NAMALWA (cell line): Measurements from ENCODE around the gene ATP10B.

Source experiments
- DNase-seq: peaks from one replicate; pipeline ENCODE4 v3.0.0-alpha.2; 2015; ENCODE audit warnings: low spot score

Gene ATP10B

DNA sequence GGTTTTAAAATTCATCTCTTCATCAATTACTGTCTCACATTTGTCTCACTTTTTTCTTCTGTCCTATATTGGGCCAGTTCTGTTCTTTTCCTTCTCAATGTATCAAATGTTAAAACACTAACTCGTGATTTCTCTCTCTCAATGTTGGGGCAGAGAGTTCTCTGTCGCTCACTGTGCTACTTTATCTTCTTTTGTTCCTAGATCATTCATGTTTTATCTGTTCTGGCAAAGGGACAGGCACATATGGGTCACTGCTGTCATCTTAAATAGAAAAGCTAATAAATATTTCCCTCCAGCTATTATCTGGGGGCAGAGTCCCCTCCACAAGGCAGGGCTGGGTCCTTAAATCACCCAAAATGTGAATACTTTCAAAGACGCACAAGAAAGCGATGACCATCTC lies 216.3 kb downstream of the ATP10B start:
- DNase-seq = no peak

DNA sequence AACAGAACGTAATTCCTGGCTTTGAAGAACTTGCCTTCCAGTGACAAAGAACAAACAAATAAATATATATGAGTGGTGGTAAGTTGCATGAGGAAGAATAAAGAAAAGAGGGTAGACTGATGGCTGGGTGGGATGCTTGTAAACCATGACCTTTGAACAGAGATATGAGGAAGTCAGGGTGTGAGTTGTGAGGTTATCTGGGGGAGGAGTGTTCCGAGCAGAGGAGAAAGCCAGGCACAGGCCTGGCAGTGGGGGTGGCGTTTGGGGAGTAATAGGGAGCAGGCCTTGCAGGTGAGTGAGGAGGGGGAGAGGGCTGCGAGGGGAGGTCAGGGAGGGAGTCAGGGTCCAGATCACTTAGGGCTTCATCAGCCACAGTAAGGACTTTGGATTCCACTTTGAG lies 217.0 kb downstream of the ATP10B start:
- DNase-seq = no peak

DNA sequence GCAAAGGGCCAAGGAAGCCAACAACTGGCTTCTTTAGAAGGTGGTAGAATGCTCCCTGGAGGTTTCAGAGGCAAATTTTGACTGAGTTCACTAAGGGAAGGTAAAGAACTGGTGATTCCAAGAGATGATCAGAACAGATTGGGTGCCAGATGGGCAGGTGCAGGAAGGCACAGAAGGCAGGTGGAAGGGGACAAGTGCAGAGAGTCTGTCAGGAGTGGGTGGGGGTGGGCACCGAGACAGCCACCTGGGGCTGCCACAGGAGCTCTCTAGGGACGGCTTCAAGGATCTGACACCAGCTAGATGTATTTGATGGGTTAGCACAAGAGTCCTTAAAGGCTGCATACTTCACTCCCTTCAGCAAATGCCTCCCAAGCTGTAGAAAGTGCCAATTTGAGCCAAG lies 223.0 kb downstream of the ATP10B start:
- DNase-seq = no peak

DNA sequence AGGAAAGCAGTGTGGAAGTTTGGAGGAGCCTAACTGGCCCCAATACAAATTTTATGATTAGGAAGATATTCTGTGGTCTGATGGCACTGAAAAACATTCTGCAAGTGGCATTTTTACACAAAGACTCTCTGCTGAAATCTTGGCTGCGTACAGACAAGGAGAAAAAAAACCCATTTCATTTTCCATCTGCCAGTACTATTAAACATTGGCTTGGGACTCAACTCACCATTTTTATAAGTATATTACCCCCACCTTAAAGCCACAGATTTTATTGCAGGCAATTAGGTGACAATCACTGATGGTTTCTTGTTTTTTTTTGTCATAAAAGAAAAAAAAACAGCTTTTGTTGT lies 223.4 kb downstream of the ATP10B start:
- no peak for DNase-seq

DNA sequence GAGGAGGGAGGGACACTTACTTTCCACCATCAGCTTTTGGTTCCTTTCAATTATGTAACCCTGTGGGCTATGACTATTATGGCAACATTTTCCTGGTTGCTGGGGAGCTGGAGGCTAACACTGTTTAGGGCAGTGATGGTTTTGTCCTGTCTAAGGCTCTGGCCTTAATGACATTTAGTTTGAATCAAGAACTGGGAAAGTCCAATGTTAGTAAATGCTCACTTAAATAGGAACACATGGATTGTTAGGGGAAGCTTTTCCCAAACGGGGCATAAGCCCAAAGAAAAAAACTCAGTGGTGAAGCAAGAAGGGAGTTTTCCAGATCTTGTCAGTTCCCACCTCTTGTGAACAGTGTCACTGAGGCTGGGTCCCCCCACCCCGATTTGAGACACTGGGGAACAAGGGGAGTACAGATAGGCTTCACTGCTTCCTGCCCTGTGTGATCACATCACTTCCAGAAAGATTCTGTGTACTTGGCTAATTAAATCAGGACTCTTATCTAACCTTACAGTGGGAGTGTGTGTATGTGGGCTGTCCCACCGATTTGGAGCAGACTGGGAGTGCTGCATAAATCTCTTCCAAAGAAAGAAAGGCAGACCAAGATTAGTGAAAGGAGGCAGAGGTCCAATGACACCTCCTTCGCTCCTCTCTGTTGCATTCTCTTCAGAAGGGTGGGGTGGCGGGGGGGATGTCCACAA lies 223.9 kb downstream of the ATP10B start:
- no peak for DNase-seq

DNA sequence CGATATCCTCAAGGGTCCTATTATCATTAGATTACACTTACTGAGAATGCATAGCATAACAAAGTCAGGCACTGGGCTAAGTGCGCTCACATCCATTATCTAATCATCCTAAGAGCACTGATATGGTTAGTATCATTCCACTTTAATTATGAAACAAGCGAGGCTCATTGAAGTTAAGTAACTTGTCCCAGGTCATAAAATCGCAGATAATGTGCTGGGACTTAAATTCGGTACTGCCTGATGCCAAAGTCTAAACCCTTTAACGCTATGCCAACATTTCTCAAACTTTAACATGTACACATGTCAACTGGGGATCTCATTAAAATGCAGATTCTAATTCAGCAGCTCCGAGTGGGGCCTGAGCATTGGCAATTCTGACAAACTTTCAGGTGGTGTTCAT lies 225.7 kb downstream of the ATP10B start:
- DNase-seq = no peak

DNA sequence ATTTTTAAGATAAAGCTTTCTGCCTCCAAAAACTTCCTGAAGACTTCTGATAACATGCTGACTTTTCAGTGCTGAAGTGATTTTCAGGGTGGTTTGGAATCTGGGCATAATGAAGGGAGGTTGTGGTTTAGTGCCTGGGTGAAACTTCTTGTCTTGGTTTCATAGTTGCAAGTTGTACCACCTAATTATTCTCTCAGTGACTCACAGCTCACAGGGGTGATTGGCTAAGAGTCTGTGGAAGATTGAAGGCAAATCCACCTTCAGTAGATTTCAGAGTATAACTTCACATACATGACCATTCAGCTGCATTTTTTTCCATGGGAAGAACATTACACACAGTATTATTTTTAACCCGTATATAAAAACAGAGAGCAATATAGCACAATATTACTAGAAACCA lies 230.5 kb downstream of the ATP10B start:
- DNase-seq = no peak

DNA sequence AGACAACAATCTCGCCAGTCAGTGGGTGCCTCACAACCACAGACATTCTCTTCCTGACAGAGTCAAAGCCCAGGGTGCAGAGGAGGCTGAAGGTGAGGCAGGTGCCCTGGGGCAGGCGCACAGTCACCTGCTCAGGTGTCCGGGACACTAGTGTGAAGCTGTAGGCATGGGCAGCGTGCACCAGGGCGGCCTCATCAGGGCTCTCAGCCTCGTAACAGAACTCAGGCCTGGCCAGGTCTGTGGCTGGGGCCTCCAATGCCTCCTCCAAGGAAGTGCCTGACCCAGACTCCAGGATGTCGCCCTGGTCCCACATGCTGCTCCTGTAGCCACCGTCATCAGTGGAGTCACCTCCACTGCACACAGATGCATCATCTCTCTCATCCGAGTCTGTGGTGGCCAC lies 231.6 kb downstream of the ATP10B start:
- DNase-seq = no peak

DNA sequence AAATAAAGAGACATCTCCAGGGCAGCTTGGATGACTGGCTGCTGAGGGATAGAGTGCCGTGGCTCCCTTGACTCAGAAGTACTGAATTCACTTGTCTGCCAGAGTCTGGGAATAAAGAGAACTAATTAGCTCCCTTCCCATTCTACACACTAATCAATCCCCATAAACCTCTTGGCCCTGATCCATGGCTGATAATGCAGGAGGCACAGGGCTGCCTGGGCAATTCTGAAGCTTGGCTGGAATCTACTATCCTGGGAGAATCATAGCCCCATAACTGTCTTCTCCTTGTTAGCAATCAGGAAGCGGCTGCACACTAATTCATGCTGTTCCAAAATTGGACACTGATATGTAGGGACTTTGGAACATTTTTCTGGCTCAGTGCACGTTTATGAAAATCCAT lies 232.6 kb downstream of the ATP10B start:
- no peak for DNase-seq

DNA sequence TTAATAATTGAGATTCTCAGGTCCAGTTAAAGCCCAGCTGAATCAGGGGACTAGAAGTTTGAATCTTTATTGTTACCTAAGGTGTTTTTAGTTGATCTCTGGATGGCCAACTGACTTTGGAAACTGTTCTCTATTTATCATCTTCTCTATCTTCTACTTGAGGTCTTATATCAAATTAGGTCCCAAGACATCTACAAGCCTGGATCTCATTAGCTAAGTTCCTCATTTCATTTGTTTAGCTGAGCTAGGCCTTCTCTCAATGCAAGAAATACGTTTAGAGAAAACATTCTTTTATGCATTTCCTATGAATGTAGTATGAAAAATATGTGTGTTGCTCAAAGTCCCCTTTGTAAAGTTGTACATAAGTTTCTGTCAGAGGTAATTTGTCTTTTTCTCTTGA lies 233.7 kb downstream of the ATP10B start:
- no peak for DNase-seq

DNA sequence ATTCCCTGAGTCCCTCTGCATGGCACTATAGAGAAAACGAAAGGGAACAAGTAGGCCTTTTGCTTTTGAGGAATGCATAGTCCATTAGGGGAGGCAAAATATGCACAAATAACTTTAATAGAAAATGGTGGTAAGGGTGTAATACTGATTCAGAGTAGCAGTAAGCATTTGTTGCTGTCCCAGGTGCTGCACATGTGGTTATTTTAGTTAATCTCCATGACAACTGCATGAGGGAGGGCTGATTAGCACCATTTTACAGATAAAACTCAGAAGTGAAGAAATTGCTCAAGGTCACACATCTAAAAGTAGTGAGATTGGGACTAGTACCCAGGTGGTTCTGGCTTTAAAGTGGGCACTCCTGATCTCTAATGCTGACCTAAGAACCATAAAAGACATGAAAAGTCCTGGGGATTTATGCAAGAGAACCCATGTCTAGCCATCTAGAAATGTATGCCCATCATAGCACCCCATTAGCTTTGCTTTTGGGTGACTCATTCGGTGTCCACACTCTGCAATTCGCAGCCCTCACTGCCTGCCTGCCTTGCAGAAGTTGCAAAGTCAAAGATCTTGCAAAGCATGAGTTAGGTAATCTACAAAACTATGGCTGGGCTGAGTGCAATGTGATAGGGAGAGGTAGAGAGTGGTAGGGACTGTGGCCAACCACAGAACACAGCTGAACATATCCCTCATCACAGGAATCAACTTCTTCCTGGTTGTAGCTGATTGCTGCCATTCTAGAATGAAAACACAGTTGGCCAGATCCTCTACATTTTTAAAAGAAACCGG lies 235.1 kb downstream of the ATP10B start:
- DNase-seq = no peak

DNA sequence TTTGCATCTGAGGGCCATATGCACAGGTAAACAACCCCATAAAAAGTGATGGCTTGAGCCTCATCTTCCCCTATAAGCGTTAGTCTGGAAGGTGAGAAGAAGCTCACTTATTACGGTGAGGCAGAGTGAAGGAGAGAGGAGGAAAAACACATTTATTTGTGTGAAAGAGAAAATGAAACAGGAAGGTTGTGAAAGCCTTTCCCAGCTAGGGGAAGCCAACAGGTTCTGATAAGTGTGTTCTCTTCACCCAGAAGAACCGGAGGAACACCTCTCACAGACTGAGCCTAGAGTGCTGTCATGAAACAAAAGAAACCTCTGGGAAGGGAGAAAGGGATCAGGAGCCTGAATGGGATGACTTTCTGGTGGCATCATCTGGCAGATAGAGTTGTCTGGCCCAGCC lies 237.9 kb downstream of the ATP10B start:
- no peak for DNase-seq

DNA sequence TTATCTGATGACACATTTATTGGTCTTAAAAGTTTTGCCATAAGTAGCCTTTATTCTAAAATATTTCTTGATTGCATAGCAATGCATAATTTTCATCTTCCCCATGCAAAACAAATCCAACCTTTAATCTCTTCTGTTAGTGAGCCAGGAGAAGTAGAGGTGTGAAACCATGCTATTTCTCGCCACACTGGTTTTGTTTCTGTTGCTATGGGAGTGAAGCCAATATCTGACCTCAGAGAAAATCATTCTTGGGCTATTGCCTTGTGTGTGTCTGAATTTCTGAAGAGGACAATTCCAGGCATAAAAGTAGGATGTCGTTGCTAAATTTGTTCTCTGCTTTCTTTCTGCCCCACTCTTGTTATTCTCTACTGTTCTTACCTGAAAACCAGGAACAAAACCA lies 246.7 kb downstream of the ATP10B start:
- DNase-seq = no peak

DNA sequence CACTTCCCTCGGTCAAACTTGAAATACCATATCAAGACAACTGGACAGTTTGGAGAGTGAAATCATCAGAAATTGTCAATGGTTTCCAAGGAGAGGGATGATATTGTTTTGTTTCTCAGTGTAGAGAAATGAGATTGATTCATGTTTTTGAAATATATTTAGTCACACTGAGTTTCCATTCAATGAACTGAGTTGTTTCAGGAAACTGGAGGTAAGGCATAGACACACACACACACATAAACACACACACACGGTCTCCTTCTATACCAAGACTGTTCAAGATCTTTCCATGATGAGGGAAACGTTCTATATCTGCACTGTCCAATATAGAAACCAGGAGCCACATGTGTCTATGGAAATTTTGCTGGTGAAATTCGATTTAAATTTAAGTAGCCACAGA lies 247.5 kb downstream of the ATP10B start:
- DNase-seq = no peak

DNA sequence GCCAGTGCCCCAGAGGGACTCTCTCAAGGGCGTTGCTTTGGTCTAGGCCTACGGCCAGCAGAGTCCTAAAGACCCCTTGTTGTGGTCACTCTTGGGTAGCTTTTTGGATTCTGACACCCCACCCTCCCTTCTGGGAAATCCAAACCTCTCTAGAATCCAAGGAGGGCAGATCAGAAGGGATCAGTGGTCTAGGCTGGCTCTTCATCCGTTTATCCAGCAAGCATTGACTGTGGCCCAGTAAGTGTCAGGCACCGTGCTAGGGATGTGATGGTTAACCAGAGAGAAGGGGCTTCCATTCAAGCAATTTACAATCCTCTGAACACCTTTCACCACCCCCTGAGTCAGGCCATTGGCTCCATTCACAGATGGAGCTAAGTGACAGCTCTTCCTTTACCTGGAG lies 249.3 kb downstream of the ATP10B start:
- no peak for DNase-seq

DNA sequence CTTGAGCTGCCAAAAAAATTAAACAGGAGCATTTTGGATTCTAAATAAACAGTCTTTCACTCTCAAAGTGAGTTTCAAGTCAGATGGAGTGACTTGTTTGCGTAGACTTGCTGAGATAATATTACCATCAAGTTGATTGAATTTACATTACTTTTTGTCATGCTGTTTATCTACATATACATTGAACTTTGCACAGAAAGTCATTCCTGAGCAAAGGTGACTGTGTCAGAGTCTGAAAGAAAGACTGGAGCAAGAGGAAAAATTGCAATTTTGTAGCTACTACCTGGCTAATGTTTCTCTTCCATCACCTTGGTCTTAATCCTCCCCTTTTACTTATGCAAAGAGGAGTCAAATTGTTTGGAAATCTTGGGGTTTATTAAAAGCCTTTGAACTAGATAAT lies 251.0 kb downstream of the ATP10B start:
- no peak for DNase-seq

DNA sequence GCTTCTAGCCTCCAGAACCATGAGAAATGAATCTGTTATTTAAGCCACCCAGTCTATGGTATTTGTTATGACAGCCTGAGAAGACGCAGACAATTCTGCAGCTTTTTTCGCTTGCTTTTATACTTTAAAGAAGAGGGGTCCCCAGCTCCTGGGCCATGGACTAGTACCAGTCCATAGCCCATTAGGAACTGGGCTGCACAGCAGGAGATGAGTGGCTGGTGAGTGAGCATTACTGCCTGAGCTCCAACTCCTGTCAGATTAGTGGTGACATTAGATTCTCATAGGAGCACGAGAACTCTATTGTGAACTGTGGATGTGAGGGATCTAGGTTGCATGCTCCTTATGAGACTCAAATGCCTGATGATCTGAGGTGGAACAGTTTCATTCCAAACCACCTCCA lies 278.7 kb downstream of the ATP10B start:
- DNase-seq = no peak

DNA sequence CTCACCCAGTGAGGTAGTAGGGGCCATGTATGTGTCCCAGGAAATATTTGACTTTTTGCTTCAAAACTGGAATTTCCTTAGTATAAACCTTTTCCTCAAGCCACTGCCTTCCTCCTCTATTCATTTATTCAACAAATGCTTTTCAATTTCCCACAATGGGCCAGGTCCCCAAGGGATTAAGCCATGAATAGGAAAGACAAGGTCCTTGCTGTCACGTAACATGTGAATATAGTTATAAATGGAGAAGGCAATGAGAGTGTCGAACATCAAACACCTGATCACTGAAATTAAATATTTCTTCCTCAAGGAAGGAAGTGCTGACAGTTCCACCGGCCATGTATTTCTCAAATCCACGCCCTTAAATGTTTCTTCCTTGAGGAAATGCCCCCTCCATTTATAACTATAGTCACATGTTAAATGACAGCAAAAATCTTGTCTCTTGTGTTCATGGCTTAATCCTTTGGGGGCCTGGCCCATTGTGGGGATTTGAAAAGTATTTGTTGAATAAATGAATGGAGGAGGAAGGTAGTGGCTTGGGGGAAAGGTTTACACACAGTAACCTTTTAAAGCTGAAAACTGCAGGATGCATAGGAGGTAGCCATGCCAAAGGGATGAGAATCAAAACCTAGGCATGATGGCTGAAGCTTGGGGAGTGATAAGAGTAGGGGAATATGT lies 284.8 kb downstream of the ATP10B start:
- DNase-seq = no peak

DNA sequence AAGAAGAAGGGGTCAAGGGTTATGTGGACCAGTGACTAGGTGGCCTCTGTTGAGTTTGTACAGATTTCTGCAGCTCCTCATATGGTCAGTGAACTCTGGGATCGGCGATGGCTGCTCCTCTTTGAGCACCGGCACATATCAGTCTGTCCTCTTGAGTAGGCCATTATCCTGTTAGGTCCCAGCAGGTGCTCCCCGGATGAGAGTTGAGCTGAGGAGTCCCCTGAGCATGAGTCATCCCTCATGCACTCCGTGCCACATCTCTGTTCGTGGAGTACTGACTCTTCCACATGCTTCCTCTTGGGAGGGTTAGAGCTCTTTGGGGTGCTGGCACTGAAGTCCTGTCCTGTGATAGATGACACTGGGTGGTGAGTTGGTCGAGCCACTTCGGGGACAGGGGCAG lies 286.6 kb downstream of the ATP10B start:
- no peak for DNase-seq

DNA sequence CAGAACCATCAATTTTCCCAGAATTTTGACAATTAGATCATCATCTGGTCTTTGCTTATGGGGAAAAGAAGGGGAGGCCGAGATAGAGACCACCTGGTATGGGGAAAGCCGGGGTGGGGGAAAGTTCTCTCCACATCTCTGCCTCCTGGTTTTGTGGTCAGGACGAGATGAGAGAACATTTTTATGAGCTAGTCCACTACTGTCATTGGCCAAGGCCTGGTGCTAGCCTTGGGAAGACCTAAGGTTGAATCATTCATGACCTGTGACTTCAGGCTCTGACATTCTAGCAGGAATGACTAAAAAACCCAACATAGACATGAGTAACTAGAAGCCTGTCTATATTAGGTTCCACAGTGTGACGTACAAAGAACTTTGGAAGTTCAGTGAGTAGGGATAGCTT lies 295.2 kb downstream of the ATP10B start:
- no peak for DNase-seq

DNA sequence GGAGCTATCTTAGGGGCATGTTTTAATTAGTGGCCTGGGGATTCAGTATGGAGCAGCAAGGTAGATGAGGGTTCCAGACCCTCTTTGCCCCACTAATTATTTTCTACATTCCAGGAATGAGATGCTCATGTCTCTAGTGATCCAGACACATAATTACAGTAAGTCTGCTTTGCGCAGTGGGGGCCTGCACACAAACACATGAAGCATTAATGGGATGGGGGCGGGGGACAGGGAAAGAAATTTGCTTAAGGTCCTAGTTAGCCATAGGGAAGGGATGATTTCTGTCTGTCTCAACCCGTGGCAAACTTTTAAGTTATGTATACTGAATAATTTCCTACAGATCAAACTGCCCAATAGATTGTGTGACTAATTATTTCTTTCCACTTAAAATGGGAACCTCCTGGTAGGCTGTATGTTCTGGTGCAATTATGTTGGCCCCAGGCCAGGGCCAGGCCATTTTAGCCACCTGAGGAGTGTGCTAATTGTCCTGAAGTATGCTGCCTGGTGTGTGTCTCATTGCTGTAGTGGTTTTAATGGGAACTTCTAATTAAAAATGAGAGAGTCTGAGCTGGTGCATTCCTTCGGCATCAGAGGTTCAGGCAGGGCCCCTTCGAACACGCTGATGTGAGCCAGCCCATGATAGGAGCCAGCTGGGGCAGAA lies 295.9 kb downstream of the ATP10B start:
- no peak for DNase-seq

DNA sequence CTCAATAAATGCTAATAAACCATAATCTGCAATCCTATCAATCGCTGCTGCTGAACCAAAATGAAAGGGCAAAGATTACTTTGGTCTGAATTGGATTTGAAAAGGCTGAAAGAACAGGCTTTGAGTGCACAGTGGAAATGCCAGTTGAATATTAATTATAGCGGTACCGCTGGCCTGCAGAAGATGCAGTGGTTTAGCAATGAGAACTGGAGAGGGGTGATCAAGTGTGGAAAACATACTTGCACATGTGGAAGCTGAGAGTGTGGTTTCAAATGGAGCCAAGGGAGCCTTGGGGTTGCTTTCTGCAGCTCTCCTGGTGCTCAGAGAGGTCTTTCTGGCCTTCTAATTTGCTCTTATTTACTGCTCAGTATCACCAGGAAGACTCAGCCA lies 296.4 kb downstream of the ATP10B start:
- DNase-seq = no peak

DNA sequence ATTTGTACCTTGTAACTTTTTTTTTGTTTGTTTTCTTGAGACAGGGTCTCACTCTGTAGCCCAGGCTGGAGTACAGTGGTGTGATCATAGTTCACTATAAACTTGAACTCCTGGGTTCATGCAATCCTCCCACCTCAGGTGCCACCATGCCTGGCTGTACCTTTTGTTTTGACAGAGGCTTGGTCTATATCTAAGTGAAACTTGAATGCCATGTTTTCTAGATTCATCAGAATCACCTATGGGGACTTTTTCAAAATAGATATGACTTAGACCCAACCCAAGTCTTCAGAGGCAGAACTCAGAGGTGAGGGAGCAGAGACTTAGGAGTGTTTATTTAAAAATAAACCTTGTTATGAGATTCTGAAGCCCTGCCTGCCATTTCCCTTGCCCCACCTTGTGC lies 301.9 kb downstream of the ATP10B start:
- no peak for DNase-seq
